Calu3 (cell line): ENCODE data around the gene NME8. TPM values are rescaled to one million over a fixed set of nuclear protein-coding genes. Genes with fewer than 3 reads are reported as not detected.
A peak's percentile ranks its signal among the peaks of the same experiment; 100 is the strongest.

Source experiments
- BruUV-seq: library from RNA; stranded (reverse); fragments of 400-500 nt; replicated peaks from 2 replicates; lab custom pipeline; 2021; lab: Mats Ljungman, UMichigan
- CTCF ChIA-PET: fragments of 300-600 bp; sonication (Branson Sonifier 250); formaldehyde crosslinking; loops from one replicate; lab custom pipeline; 2022; ENCODE audit warnings: antibody characterized with exemption; lab: Charles Lee
- DNase-seq: peaks from one replicate; pipeline ENCODE4 v3.0.0; 2022
- H3K27ac Mint-ChIP-seq: one replicate; pipeline ENCODE4 v1.8.0; 2022; ENCODE audit warnings: mixed read lengths; ENCODE audit not compliant: unreplicated experiment
- H3K27me3 Mint-ChIP-seq: one replicate; pipeline ENCODE4 v1.8.0; 2022; ENCODE audit warnings: mixed read lengths; ENCODE audit not compliant: unreplicated experiment
- H3K36me3 Mint-ChIP-seq: one replicate; pipeline ENCODE4 v1.8.0; 2022; ENCODE audit warnings: mild to moderate bottlenecking, moderate library complexity, mixed read lengths; ENCODE audit not compliant: insufficient read depth, unreplicated experiment
- H3K4me1 Mint-ChIP-seq: one replicate; pipeline ENCODE4 v1.8.0; 2022; ENCODE audit warnings: mild to moderate bottlenecking, low read depth, mixed read lengths; ENCODE audit not compliant: unreplicated experiment
- H3K4me3 Mint-ChIP-seq: one replicate; pipeline ENCODE4 v1.8.0; 2022; ENCODE audit warnings: mild to moderate bottlenecking, low read depth, moderate library complexity, mixed read lengths; ENCODE audit not compliant: unreplicated experiment
- H3K9me3 Mint-ChIP-seq: one replicate; pipeline ENCODE4 v1.8.0; 2022; ENCODE audit warnings: low read depth, mixed read lengths; ENCODE audit not compliant: unreplicated experiment
- CTCF ChIP-seq: fragments of 200-600 bp; IDR thresholded peaks from one replicate; pipeline ENCODE4 v1.8.0; 2022; ENCODE audit warnings: antibody characterized with exemption; ENCODE audit not compliant: unreplicated experiment
- intact Hi-C: fragments of 100-400 bp; cut with micrococcal nuclease; formaldehyde crosslinking; loops from one replicate; pipeline ENCODE4 v1.10.0; 2022; ENCODE audit not compliant: unreplicated experiment
- total RNA-seq: library from RNA; stranded (reverse); gene quantifications from 2 replicates; pipeline ENCODE4 v1.2.3, GENCODE V29; 2022

NME8 gene
- total RNA-seq, 1 experiment from 2014 or later = not detected

- Mint-ChIP-seq H3K36me3 (no peaks in the 10 kb centered on the region), H3K9me3 (no peaks in the 10 kb centered on the region), H3K27ac (peak overlapping the region; percentile 15), H3K4me3 (peak overlapping the region; percentile 8), H3K27me3 (no peaks in the 10 kb centered on the region), H3K4me1 (peaks cover 34% of the 10 kb centered on the region)
- BruUV-seq = no TSS peak
- CTCF ChIA-PET = interaction anchor here (0.6 to 2.7 kb wide), 4 partner anchors 17 to 436 kb away, joined by 3 to 14 read pairs (median 4); partner anchors contain the start of gene SFRP4
- intact Hi-C loops = loop anchor here (2.0 kb wide), 2 partner anchors 141 to 419 kb away; no protein-coding TSS in a partner anchor
- DNase-seq = no peak
- no peak for TF ChIP-seq CTCF
These were observed 51.4 kb downstream of the NME8 start for GRCh38 chr7:37899712-37900247.

GRCh38 chr7:37901236-37901827, 52.9 kb downstream of the NME8 start:
- BruUV-seq = no TSS peak
- Mint-ChIP-seq H3K36me3 (no peaks in the 10 kb centered on the region), H3K9me3 (no peaks in the 10 kb centered on the region), H3K4me1 (peaks cover 34% of the 10 kb centered on the region), H3K27me3 (no peaks in the 10 kb centered on the region), H3K27ac (no peak overlapping the region), H3K4me3 (peak overlapping the region; percentile 31)
- CTCF ChIA-PET = interaction anchor here (0.6 to 2.7 kb wide), 17 partner anchors 16 to 700 kb away, joined by 3 to 21 read pairs (median 5); partner anchors contain the start of genes EPDR1, SFRP4 and STARD3NL
- intact Hi-C loops = loop anchor here (1.0 to 2.0 kb wide), 5 partner anchors 139 to 434 kb away; no protein-coding TSS in a partner anchor
- DNase-seq = no peak
- TF ChIP-seq CTCF = peak; percentile 77

- intact Hi-C loops = loop anchor here (1.0 to 2.0 kb wide), 5 partner anchors 139 to 433 kb away; no protein-coding TSS in a partner anchor
These were observed 53.6 kb downstream of the NME8 start for GRCh38 chr7:37901890-37902524.

More at GRCh38 chr7:37901890-37902524, 53.6 kb downstream of the NME8 start:
- peaks cover 34% of the 10 kb centered on the region for H3K4me1 Mint-ChIP-seq
- no peaks in the 10 kb centered on the region for H3K9me3 Mint-ChIP-seq
- H3K27me3 Mint-ChIP-seq = no peaks in the 10 kb centered on the region
- H3K36me3 Mint-ChIP-seq = no peaks in the 10 kb centered on the region
- BruUV-seq = no TSS peak
- no peak overlapping the region for H3K4me3 Mint-ChIP-seq
- CTCF ChIA-PET = interaction anchor here (0.6 to 2.7 kb wide), 17 partner anchors 15 to 700 kb away, joined by 3 to 21 read pairs (median 5); partner anchors contain the start of genes EPDR1, SFRP4 and STARD3NL
- no peak overlapping the region for H3K27ac Mint-ChIP-seq
- DNase-seq = no peak
- TF ChIP-seq CTCF = no peak
